Measurements from ENCODE around the gene IFNA10. TPM values are rescaled to one million over a fixed set of nuclear protein-coding genes. Genes with fewer than 3 reads are reported as not detected.
"Not testable (repeated sequence)": the region's sequence is repeated elsewhere in the genome, so short reads cannot be mapped to it uniquely, and the experiment has no call there.

The IFNA10 gene
- total RNA-seq, 4 donors from 2014 or later = not detected

GRCh38 chr9:21233258-21233657 is 26.3 kb upstream of the IFNA10 start:
- DNase-seq (no peak), ATAC-seq (no peak)
- no peaks in the 10 kb centered on the region for H3K4me1 ChIP-seq
- intact Hi-C loops (cut with DNase I; ENCODE audit: low total_unique reads) (no loop called here), in situ Hi-C loops (cut with MboI; ENCODE audit: low sequenced_read_pairs in 4 of 4) (no loop called here)
- no peaks in the 10 kb centered on the region for H3K36me3 ChIP-seq
- H3K27ac ChIP-seq = no peak overlapping the region
- no peak for TF ChIP-seq POLR2A (IDR thresholded peaks at IDR 0.05)
- no peaks in the 10 kb centered on the region for H3K27me3 ChIP-seq
- H3K9me3 ChIP-seq = no peaks in the 10 kb centered on the region
- H3K4me3 ChIP-seq = no peak overlapping the region

GRCh38 chr9:21228122-21228521 is 21.2 kb upstream of the IFNA10 start, which contains the start of gene IFNA17:
TSS of gene IFNA17 (minus strand) at chr9:21228222. CDS start at chr9:21228173, 49 bp downstream.
- H3K27ac ChIP-seq = no peak within 1 kb of the TSS
- in situ Hi-C loops (cut with MboI; ENCODE audit: low sequenced_read_pairs in 4 of 4) (no loop called here), intact Hi-C loops (cut with DNase I; ENCODE audit: low total_unique reads) (no loop called here)
- no peaks in the 10 kb centered on the region for H3K4me1 ChIP-seq
- H3K36me3 ChIP-seq = no peaks in the 10 kb centered on the region
- H3K27me3 ChIP-seq = no peaks in the 10 kb centered on the region
- TF ChIP-seq CTCF (IDR thresholded peaks at IDR 0.05 in 4 of 5, conservative IDR thresholded peaks at IDR 0.05 in 1 of 5) (no peak), POLR2A (IDR thresholded peaks at IDR 0.05) (no peak)
- no peak for ATAC-seq
- H3K9me3 ChIP-seq = no peaks in the 10 kb centered on the region
- no peak within 1 kb of the TSS for H3K4me3 ChIP-seq
- no peak for DNase-seq

- H3K9me3 ChIP-seq; H3K4me1 ChIP-seq; H3K4me3 ChIP-seq; in situ Hi-C loops (cut with MboI; ENCODE audit: low sequenced_read_pairs in 4 of 4); intact Hi-C loops (cut with DNase I; ENCODE audit: low total_unique reads); H3K27me3 ChIP-seq; H3K36me3 ChIP-seq; H3K27ac ChIP-seq; DNase-seq; ATAC-seq: not testable (repeated sequence)
Measured at GRCh38 chr9:21217211-21217610, 10.3 kb upstream of the IFNA10 start, which contains the start of gene IFNA16. TSS of gene IFNA16 (minus strand) at chr9:21217311. CDS start at chr9:21217305, 6 bp downstream.

- H3K4me3 ChIP-seq; in situ Hi-C loops (cut with MboI; ENCODE audit: low sequenced_read_pairs in 4 of 4); ATAC-seq; H3K4me1 ChIP-seq; intact Hi-C loops (cut with DNase I; ENCODE audit: low total_unique reads); H3K9me3 ChIP-seq; DNase-seq; H3K36me3 ChIP-seq; H3K27me3 ChIP-seq; H3K27ac ChIP-seq: not testable (repeated sequence)
Measured at GRCh38 chr9:21213411-21214326, 6.7 kb upstream of the IFNA10 start.

GRCh38 chr9:21212160-21212559 is 5.2 kb upstream of the IFNA10 start:
- not testable (repeated sequence) for H3K4me3 ChIP-seq, ATAC-seq

GRCh38 chr9:21210782-21211181 is 3.8 kb upstream of the IFNA10 start:
- H3K36me3 ChIP-seq; H3K4me3 ChIP-seq; H3K27ac ChIP-seq; ATAC-seq; intact Hi-C loops (cut with DNase I; ENCODE audit: low total_unique reads); DNase-seq; H3K27me3 ChIP-seq; H3K9me3 ChIP-seq; in situ Hi-C loops (cut with MboI; ENCODE audit: low sequenced_read_pairs in 4 of 4); H3K4me1 ChIP-seq: not testable (repeated sequence)

More at GRCh38 chr9:21212160-21212559, 5.2 kb upstream of the IFNA10 start:
- H3K36me3 ChIP-seq; DNase-seq; in situ Hi-C loops (cut with MboI; ENCODE audit: low sequenced_read_pairs in 4 of 4); H3K9me3 ChIP-seq; H3K27ac ChIP-seq; intact Hi-C loops (cut with DNase I; ENCODE audit: low total_unique reads); H3K27me3 ChIP-seq; H3K4me1 ChIP-seq: not testable (repeated sequence)

- Histone ChIP-seq H3K9me3 (no peaks in the 10 kb centered on the region), H3K4me3 (no peak overlapping the region), H3K4me1 (no peaks in the 10 kb centered on the region), H3K36me3 (no peaks in the 10 kb centered on the region), H3K27me3 (no peaks in the 10 kb centered on the region), H3K27ac (no peak overlapping the region)
- no peak for DNase-seq
- ATAC-seq = no peak
- intact Hi-C loops (cut with DNase I; ENCODE audit: low total_unique reads) (no loop called here), in situ Hi-C loops (cut with MboI; ENCODE audit: low sequenced_read_pairs in 4 of 4) (no loop called here)
- TF ChIP-seq POLR2A (IDR thresholded peaks at IDR 0.05) (no peak), CTCF (IDR thresholded peaks at IDR 0.05 in 4 of 5, conservative IDR thresholded peaks at IDR 0.05 in 1 of 5) (no peak)
Measured at GRCh38 chr9:21210311-21210710, 3.4 kb upstream of the IFNA10 start.

Measured in gastrocnemius medialis (tissue), 4 donors.